Measurements from ENCODE around the gene PARP2. TPM values are rescaled to one million over a fixed set of nuclear protein-coding genes. Genes with fewer than 3 reads are reported as not detected.

Gene PARP2
- total and polyA plus RNA-seq, 2 of the 8 experiments (the other 6 are each of a cell fraction or from before 2014, with no cell fraction given), result 27.7 to 41.7 TPM

- no peak for FAIRE-seq
- Histone ChIP-seq H3K27ac (ENCODE audit: low read depth, low read length) (no peak overlapping the region), H2BK120ac (replicated peaks; ENCODE audit: low read depth, low read length) (no peak overlapping the region), H3K23me2 (ENCODE audit: low read depth, low read length) (0 out of 2 replicates have a peak, but pooled peaks cover 2% of the 10 kb centered on the region), H3K36me3 (ENCODE audit: control insufficient read depth in 2 of 4, insufficient read depth in 4 of 4, low read length in 3 of 4) (peaks cover 11 to 39% (median 31%) of the 10 kb centered on the region in 4 experiments), H3K4ac (replicated peaks; ENCODE audit: insufficient read length, low read depth, low read length) (no peak overlapping the region), H2BK20ac (ENCODE audit: low read length) (no peak overlapping the region), H3K79me1 (ENCODE audit: low read depth, low read length) (no peaks in the 10 kb centered on the region), H3K9ac (replicated peaks in 1 of 4; ENCODE audit: extremely low read depth in 1 of 4, low read depth in 3 of 4, low read length in 3 of 4) (no peak overlapping the region), H3K23ac (ENCODE audit: insufficient read length) (no peak overlapping the region), H3K9me3 (ENCODE audit: insufficient read depth in 2 of 2, low read depth in 1 of 2, low read length in 1 of 2) (no peaks in the 10 kb centered on the region), H4K91ac (replicated peaks; ENCODE audit: insufficient read length, low read length) (no peak overlapping the region), H3K56ac (replicated peaks; ENCODE audit: insufficient read length, low read depth, low read length) (no peak overlapping the region), H3K14ac (ENCODE audit: insufficient read length) (no peak overlapping the region), H3K4me3 (ENCODE audit: extremely low read depth in 1 of 4, insufficient read depth in 2 of 4, low read depth in 3 of 4, low read length in 4 of 4) (peak overlapping the region in 1 of 4 experiments; percentile 61; a peak in 1 of 8 replicates), H2BK15ac (ENCODE audit: low read length) (no peak overlapping the region), H3K4me1 (replicated peaks in 1 of 4; ENCODE audit: control insufficient read depth in 3 of 4, insufficient read depth in 4 of 4, low read length in 3 of 4) (peaks cover 0 to 3% (median 0%) of the 10 kb centered on the region in 4 experiments; a peak in 3 of 7 replicates), H2AFZ (ENCODE audit: low read length) (no peak overlapping the region), H4K5ac (ENCODE audit: insufficient read length, low read depth, low read length) (no peak overlapping the region), H2BK12ac (ENCODE audit: low read depth, low read length) (no peak overlapping the region), H4K8ac (ENCODE audit: extremely low read depth, insufficient read depth, low read length) (no peak overlapping the region), H3K79me2 (ENCODE audit: control insufficient read depth in 1 of 2, insufficient read depth in 2 of 2, low read length in 2 of 2) (peaks cover 23 to 86% of the 10 kb centered on the region in 2 experiments), H3K27me3 (replicated peaks in 1 of 4; ENCODE audit: control insufficient read depth in 3 of 4, extremely low read depth in 1 of 4, insufficient read depth in 3 of 4, low read length in 3 of 4) (no peaks in the 10 kb centered on the region), H2BK5ac (ENCODE audit: low read depth, low read length) (no peak overlapping the region), H3K18ac (ENCODE audit: extremely low read depth, low read length) (no peak overlapping the region), H2AK5ac (ENCODE audit: low read depth, low read length) (no peak overlapping the region), H3K4me2 (ENCODE audit: insufficient read depth in 1 of 2, low read depth in 2 of 2, low read length in 2 of 2) (0 out of 4 replicates have a peak overlapping the region, but pooled peaks of 1 of the 2 experiments have one; percentile 30), H4K20me1 (replicated peaks in 1 of 2; ENCODE audit: control insufficient read depth in 1 of 2, insufficient read depth in 2 of 2, low read length in 2 of 2) (peaks cover 5 to 8% of the 10 kb centered on the region in 2 experiments)
- 94% methylated on average over 2 of the region's 2 CpGs; no CpG with 5 or more reads in 1 of the 2 experiments for WGBS, 2 experiments (ENCODE audit: extremely low coverage in 1 of 2, insufficient coverage in 1 of 2, insufficient read length in 1 of 2, insufficient replicate concordance in 2 of 2, low coverage in 1 of 2, low lambda C conversion rate in 2 of 2, missing lambda C conversion rate in 1 of 2)
- no peak for DNase-seq (ENCODE audit: low read depth in 1 of 2, low spot score in 2 of 2)
- CTCF ChIA-PET (ENCODE audit: partially characterized antibody), result interaction anchor here (0.8 to 2.5 kb wide), 5 partner anchors 10 to 27 kb away, joined by 3 to 13 read pairs (median 4); no protein-coding TSS in a partner anchor
- POLR2A ChIA-PET (ENCODE audit: partially characterized antibody), result interaction anchor here (0.9 to 10.1 kb wide), 8 partner anchors 9 to 271 kb away, joined by 3 to 215 read pairs (median 7); partner anchors contain the start of genes APEX1, OSGEP and PARP2
- TF ChIP-seq BACH1 (IDR thresholded peaks at IDR 0.05; ENCODE audit: low read length), result no peak
- no peak; a peak in 1 of 3 replicates for TF ChIP-seq POLR2A (IDR thresholded peaks at IDR 0.05; ENCODE audit: control extremely low read depth in 1 of 2, low read depth in 2 of 2, low read length in 2 of 2)
- TF ChIP-seq CTBP2 (IDR thresholded peaks at IDR 0.05; ENCODE audit: borderline replicate concordance, insufficient read depth, insufficient read length, low read length), result no peak
- no peak for TF ChIP-seq POU5F1 (IDR thresholded peaks at IDR 0.05; ENCODE audit: low read depth, low read length)
- no peak for TF ChIP-seq SAP30 (IDR thresholded peaks at IDR 0.05; ENCODE audit: insufficient read depth, insufficient replicate concordance, low read length)
- TF ChIP-seq SRF (IDR thresholded peaks at IDR 0.05; ENCODE audit: low read depth, low read length), result no peak
- TF ChIP-seq FOSL1 (IDR thresholded peaks at IDR 0.05; ENCODE audit: insufficient read depth, low read depth, low read length), result no peak
- TF ChIP-seq JUND (IDR thresholded peaks at IDR 0.05; ENCODE audit: low read length), result no peak
- no peak for TF ChIP-seq RNF2 (IDR thresholded peaks at IDR 0.05; ENCODE audit: borderline replicate concordance, low read depth, low read length, missing control alignments, poor library complexity, severe bottlenecking)
- TF ChIP-seq, protein P1, sequence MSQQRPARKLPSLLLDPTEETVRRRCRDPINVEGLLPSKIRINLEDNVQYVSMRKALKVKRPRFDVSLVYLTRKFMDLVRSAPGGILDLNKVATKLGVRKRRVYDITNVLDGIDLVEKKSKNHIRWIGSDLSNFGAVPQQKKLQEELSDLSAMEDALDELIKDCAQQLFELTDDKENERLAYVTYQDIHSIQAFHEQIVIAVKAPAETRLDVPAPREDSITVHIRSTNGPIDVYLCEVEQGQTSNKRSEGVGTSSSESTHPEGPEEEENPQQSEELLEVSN (IDR thresholded peaks at IDR 0.05), result no peak
- TF ChIP-seq KDM1A (IDR thresholded peaks at IDR 0.05; ENCODE audit: borderline replicate concordance, low read length), result no peak
- no peak for TF ChIP-seq RBBP5 (IDR thresholded peaks at IDR 0.05; ENCODE audit: borderline replicate concordance, low read depth, low read length)
- no peak for TF ChIP-seq BRCA1 (IDR thresholded peaks at IDR 0.05; ENCODE audit: low read depth, low read length)
These were observed 14.1 kb upstream of the PARP2 start for GRCh38 chr14:20329355-20329754.

Data from H1 (cell line).